ENCODE measurements around the gene RPL14. TPM values are rescaled to one million over a fixed set of nuclear protein-coding genes. Genes with fewer than 3 reads are reported as not detected.

The RPL14 gene
- polyA plus RNA-seq, 3 donors, result 316 to 377 (median 348) TPM

DNA sequence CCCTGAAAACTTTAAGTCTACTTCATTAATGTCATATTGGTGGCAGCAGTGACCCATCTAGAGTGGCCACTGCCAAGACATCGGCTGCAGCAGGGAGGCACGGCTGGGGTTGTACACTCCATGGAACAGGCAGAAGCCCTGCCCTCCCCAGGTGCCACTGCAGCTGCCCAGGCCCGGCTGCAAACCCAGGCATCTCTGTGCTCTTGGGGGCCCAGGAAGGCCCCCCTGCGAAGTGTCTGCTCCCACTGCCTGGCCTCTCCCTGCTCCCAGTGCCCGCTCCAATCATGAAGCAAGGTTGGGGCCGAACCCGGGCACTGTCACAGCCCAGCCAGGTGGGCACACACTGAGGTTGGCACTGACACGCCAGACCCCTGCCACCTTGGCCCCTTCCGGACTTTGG, 12.1 kb upstream of the RPL14 start:
- no peak overlapping the region for H3K4me3 ChIP-seq (replicated peaks in 1 of 3; ENCODE audit: low read depth in 2 of 3, low read length in 3 of 3)
- no peaks in the 10 kb centered on the region for H4K20me1 ChIP-seq (ENCODE audit: insufficient read depth, low read length)
- Mint-ChIP-seq H3K27me3 (ENCODE audit: low read depth in 3 of 3) (no peaks in the 10 kb centered on the region), H3K36me3 (peaks cover 7 to 13% of the 10 kb centered on the region in 2 donors), H3K4me3 (no peak overlapping the region), H3K9me3 (no peaks in the 10 kb centered on the region), H3K4me1 (no peaks in the 10 kb centered on the region), H3K27ac (no peak overlapping the region)
- no peaks in the 10 kb centered on the region for H3K27me3 ChIP-seq (ENCODE audit: control insufficient read depth in 2 of 2, insufficient read depth in 2 of 2, low read length in 2 of 2)
- H3K9me3 ChIP-seq (replicated peaks in 1 of 2; ENCODE audit: control insufficient read depth in 1 of 2, insufficient read depth in 1 of 2, low read length in 2 of 2), result no peaks in the 10 kb centered on the region
- no peaks in the 10 kb centered on the region for H3K4me1 ChIP-seq (ENCODE audit: control insufficient read depth in 1 of 2, insufficient read depth in 2 of 2, low read length in 2 of 2)
- intact Hi-C loops (cut with micrococcal nuclease), result no loop called here
- H3K79me2 ChIP-seq (ENCODE audit: insufficient read depth, low read length), result no peaks in the 10 kb centered on the region
- H2AFZ ChIP-seq (ENCODE audit: insufficient read depth, low read depth, low read length, poor library complexity, severe bottlenecking), result no peak overlapping the region
- peaks cover 10 to 12% of the 10 kb centered on the region in 2 donors for H3K36me3 ChIP-seq (replicated peaks in 1 of 2; ENCODE audit: control insufficient read depth in 1 of 2, insufficient read depth in 2 of 2, low read length in 2 of 2)
- no peak overlapping the region for H3K4me2 ChIP-seq (replicated peaks; ENCODE audit: extremely low read depth, low read length, poor library complexity, severe bottlenecking)
- H3K9ac ChIP-seq (ENCODE audit: insufficient read depth, low read length, poor library complexity, severe bottlenecking), result no peak overlapping the region
- 99% methylated on average over 7 of the region's 9 CpGs for WGBS (ENCODE audit: insufficient coverage)
- TF ChIP-seq CTCF (IDR thresholded peaks at IDR 0.05), result no peak
- H3K27ac ChIP-seq (ENCODE audit: low read depth in 1 of 2, low read length in 2 of 2), result no peak overlapping the region
- DNase-seq, result no peak

DNA sequence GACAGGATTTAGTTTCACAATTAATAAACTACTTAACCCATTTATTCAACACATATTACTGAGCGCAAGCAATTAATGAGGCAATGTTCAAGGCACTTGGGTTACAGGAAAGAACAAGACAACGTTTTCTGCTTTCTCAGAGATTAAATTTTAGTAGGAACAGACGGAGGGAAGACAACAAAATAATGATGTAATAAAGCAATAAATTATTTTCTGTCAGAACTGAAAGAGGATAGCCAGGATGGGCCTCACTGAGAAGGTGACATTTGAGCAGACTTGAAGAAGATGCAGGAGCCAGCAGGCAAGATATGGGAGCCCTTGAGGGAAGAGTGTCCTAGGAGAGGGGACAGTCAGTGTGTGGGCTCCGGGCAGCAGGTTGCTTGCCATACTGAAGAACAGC, 11.3 kb upstream of the RPL14 start:
- no peak overlapping the region for H2AFZ ChIP-seq (ENCODE audit: insufficient read depth, low read depth, low read length, poor library complexity, severe bottlenecking)
- Mint-ChIP-seq H3K4me1 (no peaks in the 10 kb centered on the region), H3K9me3 (no peaks in the 10 kb centered on the region), H3K36me3 (peaks cover 9 to 16% of the 10 kb centered on the region in 2 donors), H3K27me3 (ENCODE audit: low read depth in 3 of 3) (no peaks in the 10 kb centered on the region), H3K4me3 (no peak overlapping the region), H3K27ac (no peak overlapping the region)
- peaks cover 10 to 12% of the 10 kb centered on the region in 2 donors for H3K36me3 ChIP-seq (replicated peaks in 1 of 2; ENCODE audit: control insufficient read depth in 1 of 2, insufficient read depth in 2 of 2, low read length in 2 of 2)
- intact Hi-C loops (cut with micrococcal nuclease), result no loop called here
- no peaks in the 10 kb centered on the region for H3K27me3 ChIP-seq (ENCODE audit: control insufficient read depth in 2 of 2, insufficient read depth in 2 of 2, low read length in 2 of 2)
- H4K20me1 ChIP-seq (ENCODE audit: insufficient read depth, low read length), result no peaks in the 10 kb centered on the region
- no peak overlapping the region for H3K9ac ChIP-seq (ENCODE audit: insufficient read depth, low read length, poor library complexity, severe bottlenecking)
- WGBS (ENCODE audit: insufficient coverage), result 100% methylated on average over 1 of the region's 4 CpGs
- TF ChIP-seq CTCF (IDR thresholded peaks at IDR 0.05), result no peak
- H3K4me2 ChIP-seq (replicated peaks; ENCODE audit: extremely low read depth, low read length, poor library complexity, severe bottlenecking), result no peak overlapping the region
- no peaks in the 10 kb centered on the region for H3K4me1 ChIP-seq (ENCODE audit: control insufficient read depth in 1 of 2, insufficient read depth in 2 of 2, low read length in 2 of 2)
- no peaks in the 10 kb centered on the region for H3K9me3 ChIP-seq (replicated peaks in 1 of 2; ENCODE audit: control insufficient read depth in 1 of 2, insufficient read depth in 1 of 2, low read length in 2 of 2)
- H3K27ac ChIP-seq (ENCODE audit: low read depth in 1 of 2, low read length in 2 of 2), result no peak overlapping the region
- H3K4me3 ChIP-seq (replicated peaks in 1 of 3; ENCODE audit: low read depth in 2 of 3, low read length in 3 of 3), result no peak overlapping the region
- DNase-seq, result no peak
- no peaks in the 10 kb centered on the region for H3K79me2 ChIP-seq (ENCODE audit: insufficient read depth, low read length)
